ENCODE data around the gene MAN2B2.

The MAN2B2 gene

GRCh38 chr4:6658597-6659075 is 83.6 kb downstream of the MAN2B2 start:
- peak overlapping the region; percentile 23 for H3K4me3 ChIP-seq (ENCODE audit: control insufficient read depth, low read depth, low read length)
- TF ChIP-seq CTCF (IDR thresholded peaks at IDR 0.05; ENCODE audit: control insufficient read depth, insufficient read depth, low read depth, low read length, missing control alignments): no peak

GRCh38 chr4:6659897-6660296 is 84.9 kb downstream of the MAN2B2 start:
- no peak for TF ChIP-seq CTCF (IDR thresholded peaks at IDR 0.05; ENCODE audit: control insufficient read depth, insufficient read depth, low read depth, low read length, missing control alignments)
- no peak for DNase-seq (ENCODE audit: low read depth)
- no peak overlapping the region for H3K4me3 ChIP-seq (ENCODE audit: control insufficient read depth, low read depth, low read length)

More at GRCh38 chr4:6658597-6659075, 83.6 kb downstream of the MAN2B2 start:
- no peak for DNase-seq (ENCODE audit: low read depth)

GRCh38 chr4:6660430-6660829 is 85.4 kb downstream of the MAN2B2 start:
- no peak for DNase-seq (ENCODE audit: low read depth)
- H3K4me3 ChIP-seq (ENCODE audit: control insufficient read depth, low read depth, low read length): no peak overlapping the region
- no peak for TF ChIP-seq CTCF (IDR thresholded peaks at IDR 0.05; ENCODE audit: control insufficient read depth, insufficient read depth, low read depth, low read length, missing control alignments)

- TF ChIP-seq CTCF (IDR thresholded peaks at IDR 0.05; ENCODE audit: control insufficient read depth, insufficient read depth, low read depth, low read length, missing control alignments): no peak
- DNase-seq (ENCODE audit: low read depth): no peak
- no peak overlapping the region for H3K4me3 ChIP-seq (ENCODE audit: control insufficient read depth, low read depth, low read length)
Observed at GRCh38 chr4:6662591-6662990, 87.6 kb downstream of the MAN2B2 start.

- DNase-seq (ENCODE audit: low read depth): no peak
- no peak for TF ChIP-seq CTCF (IDR thresholded peaks at IDR 0.05; ENCODE audit: control insufficient read depth, insufficient read depth, low read depth, low read length, missing control alignments)
- peak overlapping the region; percentile 19 for H3K4me3 ChIP-seq (ENCODE audit: control insufficient read depth, low read depth, low read length)
Observed at GRCh38 chr4:6663596-6664393, 88.8 kb downstream of the MAN2B2 start.

- no peak for DNase-seq (ENCODE audit: low read depth)
- TF ChIP-seq CTCF (IDR thresholded peaks at IDR 0.05; ENCODE audit: control insufficient read depth, insufficient read depth, low read depth, low read length, missing control alignments): no peak
- H3K4me3 ChIP-seq (ENCODE audit: control insufficient read depth, low read depth, low read length): no peak overlapping the region
Observed at GRCh38 chr4:6665320-6665654, 90.3 kb downstream of the MAN2B2 start.

Data from AG09309 (cell line).